CD4-positive, alpha-beta T cell treated with Interleukin-21 for 1 hour (primary cell): ENCODE measurements around the gene HES2.
"Not testable (repeated sequence)": the region's sequence is repeated elsewhere in the genome, so short reads cannot be mapped to it uniquely, and the experiment has no call there.

Source experiments
- DNase-seq: peaks from one replicate; pipeline ENCODE4 v3.0.0-alpha.2; 2020

Gene HES2

GRCh38 chr1:6416295-6416656, 3.4 kb downstream of the HES2 start:
- no peak for DNase-seq

- no peak for DNase-seq
Observed at GRCh38 chr1:6414881-6415626, 4.7 kb downstream of the HES2 start.

GRCh38 chr1:6414443-6414844, 5.3 kb downstream of the HES2 start:
- DNase-seq, result peak; percentile 40

GRCh38 chr1:6412896-6413295, 6.8 kb downstream of the HES2 start:
- no peak for DNase-seq

GRCh38 chr1:6410248-6410893, 9.3 kb downstream of the HES2 start:
- DNase-seq, result no peak

GRCh38 chr1:6409733-6410132, 10.0 kb downstream of the HES2 start:
- DNase-seq, result no peak

- no peak for DNase-seq
Observed at GRCh38 chr1:6409053-6409452, 10.7 kb downstream of the HES2 start.

- no peak for DNase-seq
Observed at GRCh38 chr1:6408023-6408422, 11.7 kb downstream of the HES2 start.

GRCh38 chr1:6401673-6402072, 18.0 kb downstream of the HES2 start:
- DNase-seq, result no peak

GRCh38 chr1:6399294-6399693, 20.4 kb downstream of the HES2 start:
- no peak for DNase-seq

- no peak for DNase-seq
Observed at GRCh38 chr1:6397844-6398441, 21.8 kb downstream of the HES2 start.

- DNase-seq, result no peak
Observed at GRCh38 chr1:6396998-6397397, 22.7 kb downstream of the HES2 start.

- not testable (repeated sequence) for DNase-seq
Observed at GRCh38 chr1:6395781-6396244, 23.9 kb downstream of the HES2 start.

GRCh38 chr1:6395130-6395529, 24.6 kb downstream of the HES2 start:
- not testable (repeated sequence) for DNase-seq

GRCh38 chr1:6393400-6394187, 26.1 kb downstream of the HES2 start, which contains the start of gene ACOT7:
Gene ACOT7 (minus strand): TSS chr1:6393767. CDS start chr1:6393399, 368 bp downstream.
- DNase-seq, result peak; percentile 92

GRCh38 chr1:6392809-6393399, 26.8 kb downstream of the HES2 start:
- DNase-seq, result no peak

GRCh38 chr1:6391951-6392808, 27.5 kb downstream of the HES2 start:
- no peak for DNase-seq

- no peak for DNase-seq
Observed at GRCh38 chr1:6389971-6390370, 29.7 kb downstream of the HES2 start.

GRCh38 chr1:6386371-6386949, 33.3 kb downstream of the HES2 start:
- no peak for DNase-seq

- no peak for DNase-seq
Observed at GRCh38 chr1:6385488-6386191, 34.1 kb downstream of the HES2 start.

- DNase-seq, result no peak
Observed at GRCh38 chr1:6384962-6385361, 34.8 kb downstream of the HES2 start.
